ENCODE results near the gene TRIP11.

- TF ChIP-seq POLR2AphosphoS5 (IDR thresholded peaks at IDR 0.05; ENCODE audit: borderline replicate concordance, low read depth, low read length) = no peak
- TF ChIP-seq EZH2 (IDR thresholded peaks at IDR 0.05) = no peak
Observed at GRCh38 chr14:91997492-91997891, 42.4 kb downstream of the TRIP11 start.

Measured in SK-N-MC (cell line).